BLaER1 (cell line): ENCODE data around the gene CNPY1.

Source experiments
- H3K27ac ChIP-seq: shearing (Covaris generic); formaldehyde crosslinking; 2 replicates; pipeline ENCODE4 v1.8.1; 2022
- H3K27me3 ChIP-seq: shearing (Covaris generic); formaldehyde crosslinking; 2 replicates; pipeline ENCODE4 v1.8.1; 2022
- H3K36me3 ChIP-seq: shearing (Covaris generic); formaldehyde crosslinking; 2 replicates; pipeline ENCODE4 v1.8.1; 2022
- H3K4me1 ChIP-seq: shearing (Covaris generic); formaldehyde crosslinking; 2 replicates; pipeline ENCODE4 v1.8.1; 2022
- H3K4me2 ChIP-seq: shearing (Covaris generic); formaldehyde crosslinking; 2 replicates; pipeline ENCODE4 v1.8.1; 2022
- H3K4me3 ChIP-seq: shearing (Covaris generic); formaldehyde crosslinking; 2 replicates; pipeline ENCODE4 v1.8.1; 2022
- H3K9ac ChIP-seq: shearing (Covaris generic); formaldehyde crosslinking; 2 replicates; pipeline ENCODE4 v1.8.1; 2022
- H3K9me3 ChIP-seq: shearing (Covaris generic); formaldehyde crosslinking; 2 replicates; pipeline ENCODE4 v1.8.1; 2022
- H4K20me1 ChIP-seq: shearing (Covaris generic); formaldehyde crosslinking; 2 replicates; pipeline ENCODE4 v1.8.1; 2022
- Cebpa-rat ChIP-seq: shearing (Covaris generic); IDR thresholded peaks from 2 replicates; pipeline ENCODE4 v1.8.1; 2022

Gene CNPY1

DNA sequence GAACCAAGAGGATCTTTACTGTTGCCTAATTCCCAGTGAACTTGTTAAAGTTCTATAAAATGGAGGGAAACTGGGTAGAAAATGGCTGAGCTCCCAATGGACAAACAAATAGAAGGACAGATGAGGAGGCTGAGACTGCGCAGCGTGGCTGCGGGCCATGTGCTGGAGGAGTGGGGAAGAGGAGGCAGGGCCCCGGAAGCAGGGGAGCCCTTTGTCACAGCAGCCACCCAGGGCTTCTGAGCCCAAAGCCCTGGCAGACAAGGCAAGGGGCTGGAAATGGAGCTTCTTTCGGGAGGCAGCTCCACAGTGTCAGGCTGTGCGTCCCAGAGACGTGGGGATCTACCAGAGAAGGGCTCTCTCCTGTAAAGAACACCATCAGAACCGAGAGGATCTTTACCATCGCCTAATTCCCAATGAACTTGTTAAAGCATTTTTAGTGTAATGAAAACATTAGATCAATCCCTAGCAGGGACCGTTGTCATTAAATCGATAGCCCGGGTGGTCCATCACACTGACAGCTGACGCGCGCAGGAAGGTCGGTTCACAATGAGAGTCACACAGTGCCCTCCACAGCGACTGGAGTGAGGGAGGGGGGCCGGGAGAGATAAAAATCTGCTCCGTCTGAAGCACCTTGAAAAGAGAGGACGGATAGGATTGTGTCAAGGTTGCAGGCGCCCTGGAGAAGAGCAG, 14.0 kb upstream of the CNPY1 start:
- Histone ChIP-seq H4K20me1 (no peaks in the 10 kb centered on the region), H3K27me3 (no peaks in the 10 kb centered on the region), H3K4me1 (no peaks in the 10 kb centered on the region), H3K4me2 (no peak overlapping the region), H3K4me3 (no peak overlapping the region), H3K9me3 (no peaks in the 10 kb centered on the region), H3K36me3 (no peaks in the 10 kb centered on the region), H3K27ac (no peak overlapping the region), H3K9ac (no peak overlapping the region)
- no peak for TF ChIP-seq Cebpa-rat

DNA sequence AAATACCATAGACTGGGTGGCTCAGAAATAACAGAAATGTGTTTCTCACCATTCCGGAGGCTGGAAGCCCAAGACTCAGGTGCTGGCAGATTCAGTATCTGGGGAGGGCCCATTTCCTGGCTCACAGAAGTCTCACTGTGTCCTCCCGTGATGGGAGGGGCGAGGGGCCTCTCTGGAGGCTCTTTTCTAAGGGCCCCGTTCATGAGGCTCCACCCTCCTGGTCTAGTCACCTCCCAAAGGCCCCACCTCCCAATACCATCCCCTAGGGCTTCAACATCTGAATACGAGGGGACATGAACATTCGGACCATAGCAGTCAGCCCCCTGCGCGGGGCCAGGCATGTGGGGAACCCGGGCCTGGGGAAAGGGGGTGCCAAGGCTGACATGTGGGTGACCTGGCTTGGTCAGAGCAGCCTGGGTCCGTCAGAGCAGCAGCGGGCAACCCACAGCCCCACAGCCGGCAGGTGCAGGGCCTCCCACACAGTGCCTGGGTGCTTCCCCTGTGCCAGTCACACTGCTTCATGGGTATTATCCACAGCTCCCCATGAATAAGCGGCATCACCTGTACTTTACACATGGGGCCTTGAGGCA, 13.3 kb upstream of the CNPY1 start:
- no peaks in the 10 kb centered on the region for H3K9me3 ChIP-seq
- H3K4me3 ChIP-seq = no peak overlapping the region
- TF ChIP-seq Cebpa-rat = no peak
- H3K4me2 ChIP-seq = no peak overlapping the region
- no peaks in the 10 kb centered on the region for H3K36me3 ChIP-seq
- no peak overlapping the region for H3K9ac ChIP-seq
- H3K4me1 ChIP-seq = no peaks in the 10 kb centered on the region
- H3K27me3 ChIP-seq = no peaks in the 10 kb centered on the region
- no peak overlapping the region for H3K27ac ChIP-seq
- H4K20me1 ChIP-seq = no peaks in the 10 kb centered on the region

DNA sequence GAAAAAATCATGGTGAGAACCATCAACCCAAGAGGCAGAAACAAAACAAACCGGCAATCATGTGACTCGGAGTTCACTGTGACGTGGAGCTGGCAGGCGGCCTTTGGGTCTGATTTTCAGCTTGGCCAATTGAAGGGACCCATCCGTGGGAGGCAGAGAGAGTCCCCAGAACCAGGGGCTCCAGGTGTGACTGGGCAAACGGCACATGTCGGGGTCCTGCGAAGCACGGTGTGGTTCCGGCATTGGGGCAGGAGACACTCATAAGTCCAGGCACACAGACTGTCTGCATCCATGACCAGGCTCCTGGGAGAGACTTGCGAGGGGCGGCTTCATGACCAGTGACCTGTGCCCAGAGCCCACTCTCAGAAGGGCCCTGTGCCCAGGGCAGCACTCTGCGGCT, 12.6 kb upstream of the CNPY1 start:
- H3K4me3 ChIP-seq = no peak overlapping the region
- H4K20me1 ChIP-seq = no peaks in the 10 kb centered on the region

DNA sequence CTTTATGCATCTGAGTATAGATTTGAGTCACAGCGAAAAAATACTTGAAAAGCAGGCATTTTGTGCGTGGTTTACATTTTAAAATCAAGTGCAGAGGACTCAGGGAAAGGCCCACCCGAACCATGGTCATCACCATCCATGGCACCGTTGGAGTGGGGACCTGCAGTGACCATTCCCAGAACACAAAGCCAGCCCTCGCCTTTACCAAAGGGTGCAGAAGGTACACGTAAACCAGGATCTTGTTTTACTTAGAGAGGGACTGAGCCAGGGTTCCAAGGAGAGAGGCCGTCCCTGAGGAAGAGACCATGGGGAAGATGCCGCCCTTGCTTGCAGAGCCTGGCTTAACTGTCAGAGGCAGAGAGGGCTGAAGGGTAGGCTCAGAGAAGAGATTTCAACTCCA, 12.0 kb upstream of the CNPY1 start:
- Histone ChIP-seq H3K27ac (no peak overlapping the region), H3K4me2 (no peak overlapping the region), H4K20me1 (no peaks in the 10 kb centered on the region), H3K4me1 (no peaks in the 10 kb centered on the region), H3K4me3 (no peak overlapping the region), H3K36me3 (no peaks in the 10 kb centered on the region), H3K9ac (no peak overlapping the region), H3K9me3 (no peaks in the 10 kb centered on the region), H3K27me3 (no peaks in the 10 kb centered on the region)
- no peak for TF ChIP-seq Cebpa-rat

More for the DNA sequence above, 12.6 kb upstream of the CNPY1 start:
- no peak overlapping the region for H3K4me2 ChIP-seq
- H3K27me3 ChIP-seq = no peaks in the 10 kb centered on the region
- H3K9ac ChIP-seq = no peak overlapping the region
- H3K36me3 ChIP-seq = no peaks in the 10 kb centered on the region
- no peak for TF ChIP-seq Cebpa-rat
- no peaks in the 10 kb centered on the region for H3K9me3 ChIP-seq
- H3K4me1 ChIP-seq = no peaks in the 10 kb centered on the region
- H3K27ac ChIP-seq = no peak overlapping the region

DNA sequence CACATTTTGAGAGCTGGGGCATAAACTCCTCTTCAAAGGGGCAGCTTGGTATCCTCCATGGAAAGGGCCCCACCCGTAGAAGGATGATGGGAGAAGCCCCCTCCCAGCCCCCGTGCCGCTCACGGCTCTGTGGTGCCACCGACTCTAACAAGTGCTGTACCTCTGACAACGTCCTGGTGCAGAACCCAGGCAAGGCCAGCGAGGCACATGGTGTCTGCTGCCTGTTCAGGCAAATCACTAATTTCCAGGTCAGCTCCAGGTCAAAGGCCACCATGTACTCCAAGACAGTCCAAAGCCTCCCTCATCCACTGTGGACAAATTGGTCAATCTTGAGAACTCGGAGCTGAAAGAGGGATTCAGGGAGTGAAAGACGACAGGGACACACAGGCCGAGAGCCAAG, 11.4 kb upstream of the CNPY1 start:
- Histone ChIP-seq H3K36me3 (no peaks in the 10 kb centered on the region), H4K20me1 (no peaks in the 10 kb centered on the region), H3K4me1 (no peaks in the 10 kb centered on the region), H3K9me3 (no peaks in the 10 kb centered on the region), H3K4me3 (no peak overlapping the region), H3K9ac (no peak overlapping the region), H3K27me3 (no peaks in the 10 kb centered on the region), H3K27ac (no peak overlapping the region), H3K4me2 (no peak overlapping the region)
- TF ChIP-seq Cebpa-rat = no peak

DNA sequence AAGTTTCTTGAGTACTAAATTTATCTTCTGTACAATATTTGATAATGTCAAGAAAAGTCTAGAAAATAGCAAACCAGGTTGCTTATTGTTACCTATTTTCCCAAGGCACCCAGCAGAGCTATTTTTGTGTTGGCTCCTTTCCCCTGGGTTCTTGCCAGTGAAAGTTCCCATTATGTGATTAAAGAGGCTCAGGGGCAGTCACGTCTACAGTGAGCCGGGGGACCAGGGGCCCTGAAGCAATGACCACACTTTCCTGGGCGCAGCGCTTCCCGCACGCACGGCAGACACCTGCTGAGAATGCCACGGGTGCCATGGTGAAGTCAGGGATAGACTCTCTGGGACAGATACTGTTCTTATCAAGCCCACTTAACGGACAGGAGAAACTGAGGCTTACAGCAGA, 10.4 kb upstream of the CNPY1 start:
- TF ChIP-seq Cebpa-rat = no peak
- Histone ChIP-seq H3K27ac (no peak overlapping the region), H3K4me3 (no peak overlapping the region), H3K27me3 (no peaks in the 10 kb centered on the region), H3K4me2 (no peak overlapping the region), H4K20me1 (no peaks in the 10 kb centered on the region), H3K9me3 (no peaks in the 10 kb centered on the region), H3K9ac (no peak overlapping the region), H3K36me3 (no peaks in the 10 kb centered on the region), H3K4me1 (no peaks in the 10 kb centered on the region)

DNA sequence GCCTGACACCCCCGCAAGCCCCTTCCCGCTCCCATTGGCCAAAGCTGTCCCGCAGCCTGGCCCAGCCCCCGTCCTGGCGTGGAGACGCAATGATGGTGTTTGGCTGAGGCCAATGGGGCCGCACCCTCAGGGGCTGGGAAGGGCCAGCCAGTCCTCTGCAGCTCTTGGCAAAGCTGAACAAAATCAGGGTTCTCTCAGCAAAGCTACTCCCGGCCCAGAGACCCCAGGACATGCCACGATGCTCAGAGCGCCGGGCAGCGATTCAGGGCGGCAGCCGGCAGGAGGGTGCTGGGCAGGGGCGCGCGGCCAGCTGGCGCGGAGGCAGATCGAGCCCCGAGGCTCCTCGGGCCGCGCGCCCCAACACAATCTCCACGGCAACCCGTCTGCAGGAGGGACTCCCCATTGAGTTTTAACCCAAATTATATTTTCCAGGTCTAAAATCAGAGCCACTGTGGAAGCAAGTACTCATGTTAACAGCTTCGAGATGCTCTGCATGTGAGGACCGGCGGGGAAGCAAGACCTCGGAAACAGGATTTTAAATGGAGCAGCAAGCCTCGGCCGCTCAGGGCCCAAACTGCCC, 8.8 kb upstream of the CNPY1 start:
- no peak overlapping the region for H3K9ac ChIP-seq
- H3K27me3 ChIP-seq = no peaks in the 10 kb centered on the region
- no peaks in the 10 kb centered on the region for H3K4me1 ChIP-seq
- no peak overlapping the region for H3K4me2 ChIP-seq
- no peak overlapping the region for H3K4me3 ChIP-seq
- H3K9me3 ChIP-seq = no peaks in the 10 kb centered on the region
- no peak overlapping the region for H3K27ac ChIP-seq
- no peaks in the 10 kb centered on the region for H3K36me3 ChIP-seq
- TF ChIP-seq Cebpa-rat = no peak
- H4K20me1 ChIP-seq = no peaks in the 10 kb centered on the region

DNA sequence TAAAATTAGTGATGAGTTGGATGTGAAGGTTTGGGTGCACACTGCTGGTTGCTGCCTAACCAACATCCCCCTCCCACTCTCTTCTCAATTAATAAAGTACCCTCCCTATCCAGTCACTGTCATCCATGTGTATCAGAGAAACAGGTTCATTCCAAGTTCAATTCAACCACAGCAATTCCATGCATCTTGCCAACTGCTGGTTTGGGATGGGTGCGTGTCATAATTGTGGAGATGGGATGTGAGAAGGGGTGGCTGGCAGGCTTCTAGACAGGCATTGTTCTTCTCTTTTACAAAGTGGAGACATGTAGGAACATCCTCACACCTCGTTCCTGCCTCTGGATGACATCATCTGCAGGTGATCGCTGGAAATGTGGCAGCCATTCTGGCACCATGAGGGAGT, 7.5 kb upstream of the CNPY1 start:
- H4K20me1 ChIP-seq = no peaks in the 10 kb centered on the region
- no peak overlapping the region for H3K4me2 ChIP-seq
- no peaks in the 10 kb centered on the region for H3K9me3 ChIP-seq
- H3K27me3 ChIP-seq = no peaks in the 10 kb centered on the region
- H3K4me3 ChIP-seq = no peak overlapping the region
- H3K36me3 ChIP-seq = no peaks in the 10 kb centered on the region
- no peak overlapping the region for H3K9ac ChIP-seq
- H3K27ac ChIP-seq = no peak overlapping the region
- no peaks in the 10 kb centered on the region for H3K4me1 ChIP-seq
- no peak for TF ChIP-seq Cebpa-rat

DNA sequence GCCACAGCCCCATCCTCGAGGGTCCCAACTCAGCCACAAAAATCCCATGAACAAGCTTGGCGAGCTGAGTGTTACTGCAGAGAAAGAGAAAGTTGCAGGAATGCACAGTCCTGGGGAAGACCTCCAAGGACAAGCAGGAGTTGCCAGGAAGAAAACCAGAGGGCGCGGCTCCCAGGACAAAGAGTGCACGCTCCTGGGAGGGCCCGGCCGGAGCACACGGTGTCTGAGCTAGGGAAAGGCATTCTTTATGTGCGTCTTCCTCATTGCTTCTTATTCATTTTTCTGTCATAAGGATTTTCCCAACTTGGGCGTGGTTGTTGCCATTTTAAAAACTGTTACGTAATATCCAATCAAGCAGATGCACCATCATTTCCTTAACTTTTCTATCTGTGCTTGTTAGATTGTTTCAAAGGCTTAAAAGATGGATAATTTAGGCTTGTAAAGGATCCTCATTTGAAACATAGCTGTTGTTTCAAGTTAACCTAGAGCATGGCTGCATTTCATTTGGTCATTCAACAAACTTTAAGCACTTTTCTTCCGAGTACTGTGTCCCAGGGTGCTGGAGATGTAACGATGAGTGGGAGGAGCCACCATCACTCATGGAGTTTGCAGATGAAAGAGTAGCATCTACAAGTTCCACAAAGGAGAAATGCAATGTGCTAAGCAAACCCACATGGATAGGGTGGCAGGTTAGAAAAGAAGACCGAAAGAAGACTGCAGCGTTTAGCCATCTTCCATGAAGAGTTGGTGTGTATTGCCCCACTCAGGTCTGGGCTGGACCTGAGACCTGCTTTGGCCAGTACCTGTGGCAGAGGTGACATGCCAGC, 5.6 kb upstream of the CNPY1 start:
- no peaks in the 10 kb centered on the region for H3K27me3 ChIP-seq
- H4K20me1 ChIP-seq = no peaks in the 10 kb centered on the region
- no peak overlapping the region for H3K4me3 ChIP-seq
- no peak overlapping the region for H3K27ac ChIP-seq
- H3K4me1 ChIP-seq = no peaks in the 10 kb centered on the region
- H3K36me3 ChIP-seq = no peaks in the 10 kb centered on the region
- TF ChIP-seq Cebpa-rat = no peak
- no peak overlapping the region for H3K4me2 ChIP-seq
- H3K9ac ChIP-seq = no peak overlapping the region
- H3K9me3 ChIP-seq = no peaks in the 10 kb centered on the region

DNA sequence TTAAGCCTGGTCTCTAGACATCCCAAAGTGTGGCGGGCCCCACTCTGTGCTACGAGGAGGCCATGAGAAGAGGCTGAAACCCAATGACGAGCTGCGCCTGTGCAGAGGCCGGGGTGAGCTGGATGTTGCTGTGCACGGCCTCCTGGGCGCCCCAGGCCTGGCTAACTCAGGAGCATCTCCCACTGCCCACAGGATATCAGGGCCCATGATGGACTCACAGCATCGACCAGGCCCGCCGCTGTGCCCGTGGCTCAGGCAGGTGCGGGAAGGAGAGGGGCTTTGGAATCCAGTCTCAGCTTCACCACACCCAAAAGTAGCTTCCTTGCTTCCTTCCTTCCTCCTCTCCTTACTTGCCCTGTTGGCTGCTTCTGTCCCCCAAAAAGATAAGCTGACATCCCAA, 4.6 kb upstream of the CNPY1 start:
- H3K27me3 ChIP-seq = no peaks in the 10 kb centered on the region

More for the DNA sequence above, 4.6 kb upstream of the CNPY1 start:
- no peaks in the 10 kb centered on the region for H4K20me1 ChIP-seq
- H3K9me3 ChIP-seq = no peaks in the 10 kb centered on the region
- no peak overlapping the region for H3K4me3 ChIP-seq
- no peak overlapping the region for H3K27ac ChIP-seq
- H3K9ac ChIP-seq = no peak overlapping the region
- H3K4me1 ChIP-seq = no peaks in the 10 kb centered on the region
- no peaks in the 10 kb centered on the region for H3K36me3 ChIP-seq
- TF ChIP-seq Cebpa-rat = no peak
- H3K4me2 ChIP-seq = no peak overlapping the region
